ENCODE measurements around the gene TAF15.

Gene TAF15

GRCh38 chr17:35788477-35789368 is 20.6 kb upstream of the TAF15 start:
- DNase-seq (ENCODE audit: low spot score): no peak

DNA sequence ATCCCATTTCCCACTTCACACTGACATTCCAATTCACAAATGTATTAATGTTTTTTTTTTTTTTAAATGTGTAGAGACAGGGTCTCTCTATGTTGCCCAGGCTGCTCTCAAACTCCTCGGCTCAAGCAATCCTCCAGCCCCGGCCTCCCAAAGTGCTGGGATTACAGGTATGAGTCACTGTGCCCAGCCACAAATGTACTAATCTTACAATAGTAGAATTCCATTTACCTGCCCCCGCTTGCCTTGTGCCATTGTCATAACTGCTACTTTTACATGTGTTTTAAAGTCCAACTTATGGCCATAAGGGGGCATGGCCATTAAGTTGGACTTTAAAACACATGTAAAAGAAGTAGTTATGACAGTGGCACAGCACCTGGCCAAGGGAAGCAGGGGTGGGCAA is 18.4 kb upstream of the TAF15 start:
- DNase-seq (ENCODE audit: low spot score): no peak

GRCh38 chr17:35791681-35792350 is 17.5 kb upstream of the TAF15 start:
- no peak for DNase-seq (ENCODE audit: low spot score)

DNA sequence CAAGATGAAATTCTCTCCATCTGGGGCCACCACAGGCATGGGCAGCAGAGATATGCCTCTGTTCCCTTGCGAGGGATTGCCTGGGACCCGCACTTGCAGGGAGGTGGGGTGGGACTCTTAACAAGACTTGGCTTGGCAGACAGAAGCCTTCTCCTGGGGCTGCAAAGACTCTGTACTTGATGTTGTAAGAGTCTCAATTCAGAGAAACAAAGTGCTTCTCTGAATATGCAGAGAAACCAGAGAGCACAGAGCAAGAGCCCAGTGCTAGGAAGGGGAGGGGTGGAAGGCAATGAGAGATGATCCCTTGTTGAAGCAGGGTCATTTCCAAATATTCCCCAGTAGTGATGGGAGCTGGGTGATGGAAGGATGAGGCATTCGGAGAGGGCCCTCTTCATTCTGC is 16.0 kb upstream of the TAF15 start:
- no peak for DNase-seq (ENCODE audit: low spot score)

DNA sequence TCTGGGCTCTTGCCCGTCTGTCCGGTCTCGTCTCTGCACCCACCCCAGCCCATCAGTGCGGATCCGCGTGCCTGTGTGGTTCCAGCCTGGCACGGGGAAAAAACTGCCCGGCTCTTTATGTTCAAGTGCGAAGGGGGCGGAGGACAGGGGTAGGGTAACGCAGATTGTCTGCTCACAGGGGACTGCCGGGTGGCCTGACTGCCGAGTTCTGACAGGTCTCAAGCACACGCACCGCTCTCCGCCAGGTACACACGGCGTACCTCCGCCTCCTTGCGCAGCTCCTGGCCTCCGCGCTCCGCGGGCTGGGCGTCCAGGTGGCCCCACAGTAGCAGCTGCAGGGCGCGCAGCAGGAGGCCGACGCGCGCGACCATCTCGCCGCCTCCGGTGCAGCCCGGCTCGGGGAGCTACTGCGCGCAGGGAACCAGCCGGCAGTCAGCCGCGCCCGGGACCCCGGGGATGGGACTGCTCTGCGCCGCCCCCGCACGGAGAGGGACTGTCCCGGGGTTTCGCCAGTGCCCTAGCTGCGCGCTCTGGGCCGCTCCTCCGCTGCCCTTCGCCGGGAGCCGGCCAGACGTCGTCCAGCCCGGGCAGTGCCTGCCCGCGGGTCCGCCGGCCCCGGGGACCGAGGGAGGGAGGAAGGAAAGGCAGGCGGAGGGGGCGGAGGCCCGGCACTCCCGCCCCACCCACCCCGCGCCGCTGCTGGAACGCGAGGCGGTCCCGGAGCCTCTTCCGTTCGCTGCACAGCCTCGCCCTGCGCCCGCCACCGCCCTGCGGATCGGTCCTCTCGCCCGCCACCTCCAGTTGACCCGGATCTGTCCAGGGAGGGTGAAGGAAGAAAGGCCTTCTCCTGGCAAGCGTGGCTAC is 14.0 kb upstream of the TAF15 start, which contains the start of gene MMP28:
Gene MMP28, minus strand, starts transcription at position 635 of the 864 bp plus-strand sequence. Its CDS starts 264 bp downstream, at position 371.
- peak; percentile 27 for DNase-seq (ENCODE audit: low spot score)

- DNase-seq (ENCODE audit: low spot score): no peak
Observed at GRCh38 chr17:35795871-35796265, 13.4 kb upstream of the TAF15 start.

DNA sequence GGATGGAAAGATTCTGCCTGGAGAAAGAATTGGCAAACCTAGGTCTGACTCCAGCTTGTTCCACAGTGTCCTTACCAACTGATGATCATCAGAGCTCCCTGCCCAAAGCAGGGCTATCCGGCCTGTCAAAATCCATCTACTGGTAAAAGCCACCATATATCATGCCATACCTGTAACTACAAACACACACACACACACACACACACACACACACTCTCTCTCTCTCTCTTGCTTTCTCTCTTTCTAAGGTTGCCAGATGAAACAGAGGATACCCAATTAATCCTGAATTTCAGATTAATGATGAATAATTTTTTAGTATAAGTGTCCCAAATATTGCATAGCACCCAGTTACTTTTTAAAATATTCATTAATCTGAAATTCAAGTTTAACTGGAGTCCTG is 12.3 kb upstream of the TAF15 start:
- DNase-seq (ENCODE audit: low spot score): no peak

GRCh38 chr17:35797370-35797769 is 11.9 kb upstream of the TAF15 start:
- no peak for DNase-seq (ENCODE audit: low spot score)

DNA sequence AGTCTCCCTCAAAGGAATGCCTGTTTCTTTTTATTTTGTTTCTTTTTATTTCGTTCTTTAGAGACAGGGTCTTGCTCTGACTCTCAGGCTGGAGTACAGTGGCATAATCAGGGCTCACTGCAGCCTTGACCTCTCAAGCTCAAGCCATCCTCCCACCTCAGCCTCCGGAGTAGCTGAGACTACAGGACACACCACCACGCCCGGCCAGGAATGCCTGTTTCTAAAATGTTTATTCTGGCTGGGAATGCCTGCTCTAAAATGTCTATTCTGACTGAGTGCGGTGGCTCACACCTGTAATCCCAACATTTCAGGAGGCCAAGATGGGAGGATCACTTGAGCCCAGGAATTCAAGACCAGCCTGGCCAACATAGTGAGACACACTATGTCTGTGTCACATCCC is 11.4 kb upstream of the TAF15 start:
- DNase-seq (ENCODE audit: low spot score): no peak

GRCh38 chr17:35799942-35800341 is 9.3 kb upstream of the TAF15 start:
- no peak for DNase-seq (ENCODE audit: low spot score)

DNA sequence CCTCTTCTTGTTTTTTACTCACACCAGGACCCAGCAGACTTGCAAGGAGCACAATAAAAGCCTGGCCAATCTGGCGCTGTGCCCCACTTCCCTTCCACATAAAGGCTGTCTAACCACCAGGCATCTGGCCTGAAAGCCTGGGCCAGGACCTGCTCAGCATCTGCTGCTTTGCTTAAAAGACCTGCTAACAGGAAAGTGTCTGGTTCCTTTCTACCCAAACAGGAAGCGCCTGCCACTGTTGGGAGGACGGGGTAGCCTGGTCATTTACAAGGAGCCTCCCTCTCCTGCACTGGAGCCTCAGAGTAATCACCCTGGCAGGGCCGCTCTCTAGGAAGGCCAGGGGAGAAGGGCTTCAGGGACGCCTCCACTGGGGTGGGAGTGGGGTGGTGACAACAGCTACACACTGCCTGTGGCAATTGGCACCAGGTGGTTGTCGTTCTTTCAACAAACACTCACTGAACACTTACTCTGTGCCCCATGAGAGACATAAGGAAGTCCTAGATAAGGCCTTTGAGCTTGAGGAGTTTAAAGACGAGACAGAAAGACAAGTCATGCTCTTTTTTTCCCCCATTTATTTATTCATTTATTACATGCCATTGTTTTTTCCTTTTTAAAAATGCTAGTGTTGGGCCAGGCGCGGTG is 7.6 kb upstream of the TAF15 start:
- no peak for DNase-seq (ENCODE audit: low spot score)

DNA sequence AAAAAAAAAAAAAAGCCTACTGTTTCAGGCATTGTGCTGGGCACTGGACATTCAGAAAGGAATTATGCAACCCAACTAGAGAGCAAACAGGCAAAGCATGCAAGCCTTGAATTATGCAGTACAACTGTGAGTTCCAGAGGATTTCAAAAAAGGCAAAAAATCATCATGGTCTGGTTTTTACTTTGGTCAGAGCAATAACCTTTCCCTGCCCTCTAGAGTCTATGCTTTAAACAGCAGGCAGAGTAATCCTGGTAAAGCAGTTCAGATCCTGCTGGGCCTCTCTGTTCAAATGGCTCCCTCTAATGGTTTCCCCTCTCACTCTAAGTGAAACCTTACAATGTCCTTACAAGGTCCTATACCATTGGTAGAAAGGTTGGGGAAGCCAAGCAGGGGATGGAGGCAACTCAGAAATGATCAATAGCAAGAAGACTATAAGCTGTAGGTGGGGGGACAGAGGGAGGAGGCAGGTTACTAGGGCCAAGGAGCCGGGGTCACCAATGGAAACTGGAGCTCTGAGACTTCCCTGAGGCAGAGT is 4.6 kb upstream of the TAF15 start:
- DNase-seq (ENCODE audit: low spot score): peak; percentile 86

DNA sequence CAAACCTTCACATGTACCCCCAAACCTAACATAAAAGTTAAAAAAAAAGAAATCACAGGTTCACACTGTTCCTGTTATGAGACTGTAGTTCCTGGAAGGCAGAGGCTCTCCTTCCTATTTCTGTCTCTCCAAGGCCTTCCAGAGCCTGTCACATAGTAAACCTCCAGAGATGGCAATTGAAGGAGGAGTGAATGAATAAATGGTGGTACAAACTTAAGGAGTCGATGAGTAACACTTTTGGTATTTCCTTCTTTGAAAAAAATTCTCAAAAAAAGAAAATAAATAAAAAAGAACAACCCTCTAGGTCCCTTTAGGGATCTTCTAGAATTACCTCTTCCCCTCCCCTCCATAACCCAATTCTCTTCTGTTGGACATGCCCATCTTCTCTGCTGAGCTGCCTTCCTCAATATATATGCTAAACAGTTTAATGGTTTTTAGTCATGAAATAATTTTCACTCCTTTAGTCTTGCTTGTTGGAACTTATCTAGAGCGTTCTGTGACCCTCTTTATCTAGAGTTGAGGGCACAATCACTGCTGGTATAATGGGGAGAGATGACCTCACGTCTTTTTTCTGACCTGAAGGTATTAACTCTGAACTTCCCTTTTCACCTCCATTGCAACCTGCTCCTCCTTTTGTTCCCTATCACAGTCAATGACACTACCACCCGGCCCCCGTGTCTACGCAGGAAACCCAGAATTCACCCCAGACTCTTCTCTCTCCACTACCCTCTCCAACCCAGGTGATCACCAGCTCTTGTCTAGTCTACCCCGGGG is 1.7 kb upstream of the TAF15 start:
- DNase-seq (ENCODE audit: low spot score): no peak

GRCh38 chr17:35808240-35808961 is 883 bp upstream of the TAF15 start:
- DNase-seq (ENCODE audit: low spot score): no peak

GRCh38 chr17:35809855-35810461 is 674 bp downstream of the TAF15 start:
- DNase-seq (ENCODE audit: low spot score): peak; percentile 25

GRCh38 chr17:35811759-35812158 is 2.5 kb downstream of the TAF15 start:
- no peak for DNase-seq (ENCODE audit: low spot score)

- no peak for DNase-seq (ENCODE audit: low spot score)
Observed at GRCh38 chr17:35812456-35812855, 3.2 kb downstream of the TAF15 start.

DNA sequence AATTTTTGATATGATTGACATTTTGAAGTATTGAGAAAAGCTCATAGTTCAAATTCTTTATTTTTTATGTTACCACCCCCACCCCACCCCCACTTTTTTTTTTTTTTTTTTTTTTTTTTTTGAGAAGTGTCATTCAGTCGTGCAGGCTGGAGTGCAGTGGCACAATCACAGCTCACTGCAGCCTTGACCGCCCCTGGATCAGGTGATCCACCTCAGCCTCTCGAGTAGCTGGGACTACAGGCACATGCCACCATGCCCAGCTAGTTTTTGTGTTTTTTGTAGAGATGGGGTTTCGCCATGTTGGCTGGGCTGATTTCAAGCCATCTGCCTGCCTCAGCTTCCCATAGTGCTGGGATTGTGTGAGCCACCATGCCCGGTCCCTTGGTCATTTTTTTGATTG is 7.4 kb downstream of the TAF15 start:
- no peak for DNase-seq (ENCODE audit: low spot score)

DNA sequence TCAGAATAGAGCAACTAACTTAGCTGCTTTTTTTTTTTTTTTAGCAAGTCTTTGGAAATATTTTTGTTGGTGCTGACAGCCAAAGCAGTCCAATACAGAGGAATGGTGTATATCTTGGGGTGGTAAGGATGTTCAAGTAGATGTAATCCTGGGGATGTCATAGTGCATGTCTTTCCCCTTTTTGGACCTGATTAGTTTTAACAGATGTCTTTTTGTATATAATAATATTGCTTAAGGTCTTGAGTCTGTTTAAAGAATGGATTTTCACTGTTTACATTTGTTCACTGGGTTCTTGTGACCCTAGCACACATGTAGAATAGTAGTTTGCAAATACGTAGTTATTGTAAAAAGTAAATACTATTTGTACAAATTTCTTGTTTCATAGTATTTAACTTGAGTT is 7.9 kb downstream of the TAF15 start:
- no peak for DNase-seq (ENCODE audit: low spot score)

DNA sequence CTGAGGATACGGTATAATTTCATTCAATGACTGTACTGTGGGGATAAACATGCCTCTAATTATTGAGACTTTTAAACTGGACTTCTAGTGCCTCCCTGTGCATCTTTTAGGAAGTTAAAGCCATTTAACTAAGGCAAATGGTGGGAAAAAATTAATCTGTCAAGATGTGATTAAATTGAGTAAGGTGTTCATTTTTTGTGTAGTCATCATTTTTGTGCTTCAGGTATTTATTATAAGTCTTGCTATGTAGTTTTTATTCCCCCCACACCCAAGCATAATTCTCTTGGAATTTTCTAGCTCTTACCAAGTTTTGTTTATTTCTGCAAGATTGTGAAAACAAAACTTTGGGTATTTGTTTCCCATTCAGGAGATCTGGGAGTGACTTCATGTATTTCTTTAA is 10.2 kb downstream of the TAF15 start:
- DNase-seq (ENCODE audit: low spot score): no peak
